DOHH2 (cell line): Measurements from ENCODE around the gene ZBTB7A.
A peak's percentile ranks its signal among the peaks of the same experiment; 100 is the strongest.

ENCODE experiments used
- H3F3A ChIP-seq: fragments of 200-600 bp; sonication (generic), shearing (Covaris generic); 2 replicates; pipeline ENCODE4 v1.6.0; 2016; ENCODE audit warnings: antibody characterized with exemption, mild to moderate bottlenecking; ENCODE audit not compliant: control insufficient read depth, insufficient read depth
- H3K27ac ChIP-seq: fragments of 200-600 bp; sonication (generic); 2 replicates; pipeline ENCODE4 v1.5.1; 2014; ENCODE audit warnings: low read depth, mild to moderate bottlenecking, low read length, moderate library complexity
- H3K27me3 ChIP-seq: fragments of 200-600 bp; sonication (generic); 2 replicates; pipeline ENCODE4 v1.6.1; 2014; ENCODE audit warnings: mild to moderate bottlenecking, low read length, mixed read lengths; ENCODE audit not compliant: control insufficient read depth
- H3K36me3 ChIP-seq: fragments of 200-600 bp; sonication (generic); 2 replicates; pipeline ENCODE4 v1.6.1; 2014; ENCODE audit warnings: mild to moderate bottlenecking, low read length, moderate library complexity, mixed read lengths; ENCODE audit not compliant: control insufficient read depth
- H3K4me1 ChIP-seq: fragments of 200-600 bp; sonication (generic); 2 replicates; pipeline ENCODE4 v1.6.1; 2014; ENCODE audit warnings: mild to moderate bottlenecking, low read length, mixed read lengths; ENCODE audit not compliant: control insufficient read depth
- H3K4me2 ChIP-seq: fragments of 200-600 bp; sonication (generic); 2 replicates; pipeline ENCODE4 v1.6.0; 2014; ENCODE audit warnings: mild to moderate bottlenecking, low read length, moderate library complexity
- H3K4me3 ChIP-seq: fragments of 200-600 bp; sonication (generic); 2 replicates; pipeline ENCODE4 v1.5.1; 2014; ENCODE audit warnings: mild to moderate bottlenecking, low read length, mixed read lengths
- H3K79me2 ChIP-seq: fragments of 200-600 bp; sonication (generic); 2 replicates; pipeline ENCODE4 v1.6.1; 2014; ENCODE audit warnings: mild to moderate bottlenecking, low read length, mixed read lengths; ENCODE audit not compliant: control insufficient read depth
- H3K9me2 ChIP-seq: fragments of 200-600 bp; sonication (generic); replicated peaks from 2 replicates; pipeline ENCODE4 v1.6.1; 2014; ENCODE audit warnings: mild to moderate bottlenecking, low read length, mixed read lengths; ENCODE audit not compliant: control insufficient read depth
- H3K9me3 ChIP-seq: fragments of 200-600 bp; sonication (generic); 2 replicates; pipeline ENCODE4 v1.6.1; 2014; ENCODE audit warnings: antibody characterized with exemption, low read length, mixed read lengths; ENCODE audit not compliant: control insufficient read depth, insufficient read depth
- H4K20me1 ChIP-seq: fragments of 200-600 bp; sonication (generic); 2 replicates; pipeline ENCODE4 v1.6.0; 2014; ENCODE audit warnings: low read depth, mild to moderate bottlenecking, antibody characterized with exemption, low read length, moderate library complexity; ENCODE audit not compliant: control insufficient read depth, insufficient read depth
- CTCF ChIP-seq: fragments of 200-600 bp; sonication (generic); IDR thresholded peaks from one replicate; pipeline ENCODE4 v1.5.1; 2014; ENCODE audit warnings: antibody characterized with exemption, mild to moderate bottlenecking, low read depth, low read length; ENCODE audit not compliant: poor library complexity, severe bottlenecking
- EZH2phosphoT487 ChIP-seq: fragments of 200-600 bp; sonication (generic); IDR thresholded peaks from 2 replicates; pipeline ENCODE4 v1.6.1; 2017; ENCODE audit warnings: borderline replicate concordance, mild to moderate bottlenecking, antibody characterized with exemption, low read length, moderate library complexity, mixed read lengths

Gene ZBTB7A

GRCh38 chr19:4075373-4075772, 8.7 kb upstream of the ZBTB7A start:
- Histone ChIP-seq H3K4me3 (no peak overlapping the region), H3K79me2 (no peaks in the 10 kb centered on the region), H3F3A (no peaks in the 10 kb centered on the region), H3K9me3 (no peaks in the 10 kb centered on the region), H3K27me3 (0 out of 2 replicates have a peak, but pooled peaks cover 3% of the 10 kb centered on the region), H4K20me1 (no peaks in the 10 kb centered on the region), H3K36me3 (no peaks in the 10 kb centered on the region), H3K4me1 (peaks cover 15% of the 10 kb centered on the region), H3K9me2 (no peaks in the 10 kb centered on the region), H3K4me2 (no peak overlapping the region), H3K27ac (no peak overlapping the region)
- TF ChIP-seq EZH2phosphoT487, result no peak
- no peak for TF ChIP-seq CTCF

- Histone ChIP-seq H3K36me3 (no peaks in the 10 kb centered on the region), H3K4me2 (no peak overlapping the region), H3K4me1 (peaks cover 20% of the 10 kb centered on the region), H4K20me1 (no peaks in the 10 kb centered on the region), H3K4me3 (no peak overlapping the region), H3K9me3 (no peaks in the 10 kb centered on the region), H3F3A (peaks cover 8% of the 10 kb centered on the region), H3K27ac (no peak overlapping the region), H3K79me2 (peaks cover 3% of the 10 kb centered on the region; the same call in 1 of the 2 replicates), H3K9me2 (no peaks in the 10 kb centered on the region), H3K27me3 (no peaks in the 10 kb centered on the region)
- TF ChIP-seq EZH2phosphoT487 (no peak), CTCF (no peak)
Observed at GRCh38 chr19:4071610-4072009, 4.9 kb upstream of the ZBTB7A start.

GRCh38 chr19:4069331-4069959, 2.7 kb upstream of the ZBTB7A start:
- Histone ChIP-seq H3K4me1 (peaks cover 20% of the 10 kb centered on the region), H3K9me2 (no peaks in the 10 kb centered on the region), H4K20me1 (no peaks in the 10 kb centered on the region), H3F3A (peaks cover 8% of the 10 kb centered on the region), H3K27me3 (no peaks in the 10 kb centered on the region), H3K79me2 (peaks cover 14% of the 10 kb centered on the region), H3K36me3 (peaks cover 8% of the 10 kb centered on the region), H3K27ac (no peak overlapping the region), H3K4me3 (peak overlapping the region; percentile 45), H3K9me3 (no peaks in the 10 kb centered on the region), H3K4me2 (peak overlapping the region; percentile 51)
- no peak for TF ChIP-seq CTCF
- no peak for TF ChIP-seq EZH2phosphoT487
